Mesothelial cell of epicardium (in vitro differentiated cells): ENCODE results near the gene DELE1. TPM values are rescaled to one million over a fixed set of nuclear protein-coding genes. Genes with fewer than 3 reads are reported as not detected.
"Not testable (repeated sequence)": the region's sequence is repeated elsewhere in the genome, so short reads cannot be mapped to it uniquely, and the experiment has no call there.

ENCODE experiments used
- DNase-seq, 2 experiments: peaks; one replicate each; pipeline ENCODE4 v3.0.0; 2021; ENCODE audit warnings: low spot score in 2 of 2; ENCODE audit not compliant: unreplicated experiment in 2 of 2
- H3K27ac Mint-ChIP-seq: 2 replicates; pipeline ENCODE4 v1.8.0; 2021; ENCODE audit warnings: mixed read lengths
- H3K27me3 Mint-ChIP-seq: 2 replicates; pipeline ENCODE4 v1.8.0; 2021; ENCODE audit warnings: low read depth, mixed read lengths
- H3K36me3 Mint-ChIP-seq: 2 replicates; pipeline ENCODE4 v1.8.0; 2021; ENCODE audit warnings: mixed read lengths
- H3K4me1 Mint-ChIP-seq: 2 replicates; pipeline ENCODE4 v1.8.0; 2021; ENCODE audit warnings: mixed read lengths
- H3K4me3 Mint-ChIP-seq: 2 replicates; pipeline ENCODE4 v1.8.0; 2021; ENCODE audit warnings: mild to moderate bottlenecking, moderate library complexity, mixed read lengths
- H3K9me3 Mint-ChIP-seq: 2 replicates; pipeline ENCODE4 v1.8.0; 2021; ENCODE audit warnings: mixed read lengths
- total RNA-seq: library from RNA; stranded (reverse); gene quantifications from 3 replicates; pipeline ENCODE4 v1.2.1, GENCODE V29; 2021
- TF ChIP-seq, protein P1 (sequence below): fragments of 200-600 bp; sonication (generic); IDR thresholded peaks from one replicate; pipeline ENCODE4 v1.5.0; 2021; ENCODE audit warnings: antibody characterized with exemption; ENCODE audit not compliant: unreplicated experiment

DELE1 gene
- total RNA-seq, 1 donor from 2014 or later: 91.5 TPM

DNA sequence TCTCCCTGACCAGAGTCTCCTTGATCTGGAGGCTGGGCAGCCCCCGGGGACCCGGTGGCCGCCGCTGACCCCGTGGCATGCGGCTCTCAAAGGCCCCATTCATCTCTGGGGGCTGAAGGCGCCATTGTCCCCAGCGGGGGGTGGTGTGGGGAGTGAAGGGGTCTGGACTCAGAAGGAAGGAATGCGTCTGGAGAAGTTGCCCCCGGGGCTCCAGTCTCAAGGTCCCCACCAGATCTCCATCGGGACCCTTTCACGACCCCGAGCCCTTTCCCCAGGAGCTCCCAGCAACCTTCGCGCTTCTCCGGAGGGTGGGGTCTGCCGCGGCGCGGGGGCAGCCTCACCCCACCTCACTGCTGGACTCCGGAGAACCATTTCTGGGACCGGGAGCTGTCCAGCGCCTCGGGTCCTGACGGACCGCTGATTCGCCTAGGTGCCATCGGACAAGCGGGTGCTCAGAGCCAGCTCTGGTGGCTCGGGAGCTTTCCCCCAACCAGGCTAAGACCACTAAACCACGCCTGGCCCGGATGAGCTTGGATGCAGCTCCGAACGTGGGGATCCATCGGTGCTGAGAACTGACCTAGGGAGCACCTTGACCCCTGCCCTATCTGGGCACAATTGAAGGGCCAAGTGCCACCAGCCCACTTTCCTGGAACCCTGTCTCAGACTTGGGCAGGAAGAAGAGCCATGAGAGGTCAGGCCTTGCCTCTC lies 40.3 kb upstream of the DELE1 start:
- peak in 1 of 2 experiments; percentile 78 for DNase-seq
- TF ChIP-seq, protein P1, sequence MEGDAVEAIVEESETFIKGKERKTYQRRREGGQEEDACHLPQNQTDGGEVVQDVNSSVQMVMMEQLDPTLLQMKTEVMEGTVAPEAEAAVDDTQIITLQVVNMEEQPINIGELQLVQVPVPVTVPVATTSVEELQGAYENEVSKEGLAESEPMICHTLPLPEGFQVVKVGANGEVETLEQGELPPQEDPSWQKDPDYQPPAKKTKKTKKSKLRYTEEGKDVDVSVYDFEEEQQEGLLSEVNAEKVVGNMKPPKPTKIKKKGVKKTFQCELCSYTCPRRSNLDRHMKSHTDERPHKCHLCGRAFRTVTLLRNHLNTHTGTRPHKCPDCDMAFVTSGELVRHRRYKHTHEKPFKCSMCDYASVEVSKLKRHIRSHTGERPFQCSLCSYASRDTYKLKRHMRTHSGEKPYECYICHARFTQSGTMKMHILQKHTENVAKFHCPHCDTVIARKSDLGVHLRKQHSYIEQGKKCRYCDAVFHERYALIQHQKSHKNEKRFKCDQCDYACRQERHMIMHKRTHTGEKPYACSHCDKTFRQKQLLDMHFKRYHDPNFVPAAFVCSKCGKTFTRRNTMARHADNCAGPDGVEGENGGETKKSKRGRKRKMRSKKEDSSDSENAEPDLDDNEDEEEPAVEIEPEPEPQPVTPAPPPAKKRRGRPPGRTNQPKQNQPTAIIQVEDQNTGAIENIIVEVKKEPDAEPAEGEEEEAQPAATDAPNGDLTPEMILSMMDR: no peak
- peaks cover 27% of the 10 kb centered on the region for H3K4me1 Mint-ChIP-seq
- no peaks in the 10 kb centered on the region for H3K9me3 Mint-ChIP-seq
- H3K27me3 Mint-ChIP-seq: peaks cover 70% of the 10 kb centered on the region
- no peak overlapping the region for H3K27ac Mint-ChIP-seq
- no peaks in the 10 kb centered on the region for H3K36me3 Mint-ChIP-seq
- H3K4me3 Mint-ChIP-seq: peak overlapping the region; percentile 20

- H3K4me3 Mint-ChIP-seq: peak overlapping the region; percentile 20
- no peak for DNase-seq
- H3K36me3 Mint-ChIP-seq: no peaks in the 10 kb centered on the region
- no peaks in the 10 kb centered on the region for H3K9me3 Mint-ChIP-seq
- no peak overlapping the region for H3K27ac Mint-ChIP-seq
- peaks cover 25% of the 10 kb centered on the region for H3K4me1 Mint-ChIP-seq
- TF ChIP-seq, protein P1: no peak
- peaks cover 66% of the 10 kb centered on the region for H3K27me3 Mint-ChIP-seq
Observed at GRCh38 chr5:141883892-141884318, 39.8 kb upstream of the DELE1 start.

DNA sequence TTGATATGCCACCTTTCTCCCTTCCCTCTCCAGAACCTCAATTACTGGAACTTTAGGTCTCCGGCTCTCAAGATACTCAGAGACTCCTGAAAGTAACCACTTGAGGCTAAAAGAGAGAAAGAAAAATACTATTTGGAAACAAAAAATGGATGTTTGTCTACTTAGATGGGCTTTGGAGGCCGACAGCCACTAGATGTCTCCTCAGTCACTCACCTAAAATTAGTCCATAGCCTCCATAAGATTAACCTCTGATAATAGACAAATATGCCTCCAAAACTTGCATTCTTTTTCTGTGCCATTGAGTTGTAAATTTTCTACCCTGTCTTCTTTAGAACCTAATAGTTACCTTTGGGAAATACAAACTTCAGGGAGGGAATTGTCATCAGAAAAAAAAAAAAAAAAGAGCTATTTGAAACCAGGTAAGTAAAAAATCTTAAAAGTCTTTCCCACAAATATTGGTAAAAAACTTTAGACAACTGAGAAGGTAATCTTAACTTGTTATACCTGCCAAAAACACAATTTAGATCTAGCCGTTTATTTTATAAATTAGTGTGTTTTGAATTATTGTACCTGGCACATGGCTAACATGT lies 34.3 kb upstream of the DELE1 start:
- TF ChIP-seq, protein P1: no peak
- Mint-ChIP-seq H3K4me3 (no peak overlapping the region), H3K9me3 (peaks cover 3% of the 10 kb centered on the region), H3K36me3 (no peaks in the 10 kb centered on the region), H3K27ac (no peak overlapping the region), H3K4me1 (no peaks in the 10 kb centered on the region), H3K27me3 (peaks cover 25% of the 10 kb centered on the region)
- DNase-seq: peak in 1 of 2 experiments; percentile 13

DNA sequence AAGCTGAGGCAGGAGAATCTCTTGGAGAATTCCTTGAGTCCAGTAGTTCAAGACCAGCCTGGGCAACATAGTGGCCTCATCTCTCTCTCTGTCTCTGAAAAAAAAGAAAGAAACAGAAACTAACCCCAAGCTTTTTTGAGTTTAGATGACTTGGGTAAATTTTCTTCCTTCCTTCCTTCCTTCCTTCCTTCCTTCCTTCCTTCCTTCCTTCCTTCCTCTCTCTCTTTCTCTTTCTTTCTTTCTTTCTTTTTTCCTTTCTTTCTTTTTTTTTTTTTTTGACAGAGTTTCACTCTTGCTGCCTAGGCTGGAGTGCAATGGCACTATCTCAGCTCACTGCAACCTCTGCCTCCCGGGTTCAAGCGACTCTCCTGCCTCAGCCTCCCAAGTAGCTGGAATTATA lies 33.2 kb upstream of the DELE1 start:
- not testable (repeated sequence) for H3K9me3 Mint-ChIP-seq, H3K36me3 Mint-ChIP-seq, H3K4me3 Mint-ChIP-seq, DNase-seq, H3K27ac Mint-ChIP-seq, H3K4me1 Mint-ChIP-seq
- peaks cover 15% of the 10 kb centered on the region for H3K27me3 Mint-ChIP-seq

GRCh38 chr5:141897425-141897824 lies 26.2 kb upstream of the DELE1 start:
- H3K27ac Mint-ChIP-seq: no peak overlapping the region
- H3K27me3 Mint-ChIP-seq: peaks cover 14% of the 10 kb centered on the region
- TF ChIP-seq, protein P1: no peak
- peaks cover 3% of the 10 kb centered on the region for H3K9me3 Mint-ChIP-seq
- H3K4me3 Mint-ChIP-seq: no peak overlapping the region
- no peaks in the 10 kb centered on the region for H3K36me3 Mint-ChIP-seq
- no peak for DNase-seq
- peaks cover 13% of the 10 kb centered on the region for H3K4me1 Mint-ChIP-seq

GRCh38 chr5:141898448-141899049 lies 25.1 kb upstream of the DELE1 start:
- Mint-ChIP-seq H3K27ac (no peak overlapping the region), H3K9me3 (peaks cover 3% of the 10 kb centered on the region), H3K4me3 (no peak overlapping the region), H3K27me3 (peaks cover 14% of the 10 kb centered on the region), H3K36me3 (no peaks in the 10 kb centered on the region), H3K4me1 (peaks cover 21% of the 10 kb centered on the region)
- TF ChIP-seq, protein P1: no peak
- no peak for DNase-seq
